Activated CD8-positive, alpha-beta memory T cell treated with anti-CD3 and anti-CD28 coated beads, Interleukin-2, amount 10 ng/mL, durations not matched to agents 7 days and 5 days (primary cell): Measurements from ENCODE around the gene USP49. TPM values are rescaled to one million over a fixed set of nuclear protein-coding genes. Genes with fewer than 3 reads are reported as not detected.
A peak's percentile ranks its signal among the peaks of the same experiment; 100 is the strongest.

Source experiments
- ATAC-seq: fragments of 150-1000 bp; cut with Tn5 transposase; one replicate; pipeline ENCODE4 v1.10.0; 2021; ENCODE audit warnings: moderate library complexity
- CTCF ChIA-PET: fragments of 350-600 bp; sonication (Branson Sonifier 250); formaldehyde crosslinking; loops from one replicate; lab custom pipeline; 2021; ENCODE audit warnings: antibody characterized with exemption; lab: Charles Lee
- DNase-seq: peaks from one replicate; pipeline ENCODE4 v3.0.0-alpha.2; 2020
- H3K27ac Mint-ChIP-seq: one replicate; pipeline ENCODE4 v1.8.0; 2021; ENCODE audit warnings: mild to moderate bottlenecking, mixed read lengths
- H3K27me3 Mint-ChIP-seq: one replicate; pipeline ENCODE4 v1.8.0; 2021; ENCODE audit warnings: mixed read lengths
- H3K36me3 Mint-ChIP-seq: one replicate; pipeline ENCODE4 v1.8.0; 2021; ENCODE audit warnings: mild to moderate bottlenecking, mixed read lengths
- H3K4me1 Mint-ChIP-seq: one replicate; pipeline ENCODE4 v1.8.0; 2021; ENCODE audit warnings: mixed read lengths
- H3K4me3 Mint-ChIP-seq: one replicate; pipeline ENCODE4 v1.8.0; 2021; ENCODE audit warnings: mild to moderate bottlenecking, moderate library complexity, mixed read lengths
- H3K9me3 Mint-ChIP-seq: one replicate; pipeline ENCODE4 v1.8.0; 2022; ENCODE audit warnings: low read depth, mixed read lengths
- total RNA-seq, 2 experiments: library from RNA; stranded (reverse); gene quantifications; one replicate each; pipeline ENCODE4 v1.2.3, GENCODE V29; 2021

Gene USP49
- total RNA-seq, 2 experiments from 2014 or later: 7.7 to 9.1 TPM

DNA sequence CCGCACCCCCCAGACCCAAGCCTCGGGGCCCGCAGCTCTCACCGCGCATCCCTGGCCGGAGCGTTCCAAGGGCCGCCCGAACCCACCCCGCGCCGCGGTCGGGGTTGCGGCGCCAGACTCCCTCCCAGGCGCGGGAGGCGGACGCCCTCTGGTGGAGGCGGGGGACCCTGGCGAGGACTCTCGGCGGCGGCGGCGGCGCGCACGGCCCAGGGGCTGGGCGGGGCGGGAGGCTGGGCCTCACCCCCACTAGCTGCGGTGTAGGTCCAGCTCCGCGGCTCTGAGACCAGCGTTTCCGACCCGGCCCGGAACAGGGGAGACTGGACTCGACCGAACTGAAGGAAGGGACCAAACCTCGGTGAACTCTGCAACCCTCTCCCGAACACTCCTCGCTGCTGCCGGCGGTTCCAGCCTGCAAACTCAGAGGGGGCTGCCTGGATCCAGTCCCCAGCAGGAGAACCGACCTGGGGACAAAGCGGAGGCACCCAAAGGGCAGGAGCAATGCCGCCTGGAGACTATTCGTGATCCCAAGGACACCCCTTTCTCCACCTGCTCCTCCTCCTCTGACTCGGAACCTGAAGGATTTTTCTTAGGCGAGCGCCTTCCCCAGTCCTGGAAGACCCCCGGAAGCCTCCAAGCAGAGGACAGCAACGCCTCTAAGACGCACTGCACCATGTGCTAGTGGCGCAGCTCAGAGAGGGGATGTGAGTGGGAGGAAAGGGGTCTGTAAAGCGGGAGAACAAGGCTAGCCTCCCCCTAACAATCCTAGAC, 108.5 kb downstream of the USP49 start:
- Mint-ChIP-seq H3K36me3 (peaks cover 22% of the 10 kb centered on the region), H3K4me3 (peak overlapping the region; percentile 97), H3K27me3 (peaks cover 12% of the 10 kb centered on the region), H3K27ac (peak overlapping the region; percentile 97), H3K9me3 (no peaks in the 10 kb centered on the region), H3K4me1 (peaks cover 23% of the 10 kb centered on the region)
- CTCF ChIA-PET: interaction anchor here (0.5 to 18.9 kb wide), 42 partner anchors 10 to 777 kb away, joined by 3 to 340 read pairs (median 5); partner anchors contain the start of genes BYSL, CCND3, MED20 and MRPS10
- DNase-seq (peak; percentile 90), ATAC-seq (peak; percentile 77)

DNA sequence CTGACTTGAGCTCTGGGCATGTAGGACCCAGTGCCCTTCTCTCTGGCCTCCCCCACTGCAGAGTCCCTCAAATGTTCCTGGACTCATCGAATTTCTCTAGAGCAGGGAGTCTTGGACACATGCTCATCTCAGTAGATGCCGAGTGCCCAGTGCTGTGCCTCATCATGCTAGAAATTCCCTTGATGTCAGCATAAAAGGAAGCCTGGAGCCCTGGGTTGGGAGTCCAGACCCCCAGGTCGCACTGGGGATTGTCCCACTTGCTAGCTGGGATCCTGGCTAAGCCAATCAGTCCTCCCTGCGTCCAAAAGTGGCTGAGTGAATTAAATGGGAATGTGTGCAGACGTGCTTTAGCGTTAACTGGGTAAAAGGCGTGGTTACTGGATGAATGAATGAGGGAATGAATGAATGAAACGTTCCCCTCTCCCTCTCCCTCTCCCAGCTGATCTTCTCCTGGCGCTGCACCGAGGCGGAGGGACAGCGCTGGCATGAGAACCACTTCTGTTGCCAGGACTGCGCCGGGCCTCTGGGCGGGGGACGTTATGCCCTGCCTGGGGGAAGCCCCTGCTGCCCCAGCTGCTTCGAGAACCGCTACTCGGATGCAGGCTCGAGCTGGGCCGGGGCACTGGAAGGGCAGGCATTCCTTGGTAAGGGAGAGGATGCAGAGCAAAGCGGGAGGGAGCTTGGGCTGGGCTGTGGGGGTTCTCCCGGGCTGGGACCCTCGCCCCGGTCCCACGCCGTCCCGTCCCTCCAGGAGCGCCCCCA, 109.3 kb downstream of the USP49 start:
- Mint-ChIP-seq H3K4me3 (peak overlapping the region; percentile 97), H3K9me3 (no peaks in the 10 kb centered on the region), H3K27ac (peak overlapping the region; percentile 97), H3K36me3 (peaks cover 18% of the 10 kb centered on the region), H3K27me3 (peaks cover 19% of the 10 kb centered on the region), H3K4me1 (peaks cover 30% of the 10 kb centered on the region)
- ATAC-seq (no peak), DNase-seq (no peak)
- CTCF ChIA-PET: interaction anchor here (0.5 to 18.9 kb wide), 26 partner anchors 9 to 762 kb away, joined by 3 to 340 read pairs (median 8); partner anchors contain the start of genes BYSL, CCND3, MED20 and MRPS10

DNA sequence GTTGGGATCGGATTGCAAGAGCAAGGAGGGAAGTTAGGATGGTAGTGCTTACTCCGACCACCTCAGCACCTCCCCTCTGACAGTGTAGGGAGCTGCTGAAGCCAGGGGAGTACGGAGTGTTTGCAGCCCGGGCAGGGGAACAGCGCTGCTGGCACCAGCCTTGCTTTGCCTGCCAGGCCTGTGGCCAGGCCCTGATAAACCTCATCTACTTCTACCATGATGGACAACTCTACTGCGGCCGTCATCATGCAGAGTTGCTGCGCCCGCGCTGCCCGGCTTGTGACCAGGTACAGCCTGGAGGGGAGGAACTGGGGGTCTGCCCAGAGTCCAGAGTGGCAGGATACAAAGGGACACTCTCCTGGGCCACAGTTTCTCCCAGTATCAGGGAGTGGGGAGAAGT, 109.9 kb downstream of the USP49 start:
- no peak overlapping the region for H3K4me3 Mint-ChIP-seq
- H3K36me3 Mint-ChIP-seq: peaks cover 15% of the 10 kb centered on the region
- H3K27me3 Mint-ChIP-seq: peaks cover 19% of the 10 kb centered on the region
- peaks cover 30% of the 10 kb centered on the region for H3K4me1 Mint-ChIP-seq
- ATAC-seq (no peak), DNase-seq (no peak)
- no peaks in the 10 kb centered on the region for H3K9me3 Mint-ChIP-seq
- CTCF ChIA-PET: interaction anchor here (0.8 to 18.9 kb wide), 13 partner anchors 8 to 432 kb away, joined by 3 to 340 read pairs (median 12); partner anchors contain the start of genes BYSL, MED20, MRPS10 and TAF8
- no peak overlapping the region for H3K27ac Mint-ChIP-seq

DNA sequence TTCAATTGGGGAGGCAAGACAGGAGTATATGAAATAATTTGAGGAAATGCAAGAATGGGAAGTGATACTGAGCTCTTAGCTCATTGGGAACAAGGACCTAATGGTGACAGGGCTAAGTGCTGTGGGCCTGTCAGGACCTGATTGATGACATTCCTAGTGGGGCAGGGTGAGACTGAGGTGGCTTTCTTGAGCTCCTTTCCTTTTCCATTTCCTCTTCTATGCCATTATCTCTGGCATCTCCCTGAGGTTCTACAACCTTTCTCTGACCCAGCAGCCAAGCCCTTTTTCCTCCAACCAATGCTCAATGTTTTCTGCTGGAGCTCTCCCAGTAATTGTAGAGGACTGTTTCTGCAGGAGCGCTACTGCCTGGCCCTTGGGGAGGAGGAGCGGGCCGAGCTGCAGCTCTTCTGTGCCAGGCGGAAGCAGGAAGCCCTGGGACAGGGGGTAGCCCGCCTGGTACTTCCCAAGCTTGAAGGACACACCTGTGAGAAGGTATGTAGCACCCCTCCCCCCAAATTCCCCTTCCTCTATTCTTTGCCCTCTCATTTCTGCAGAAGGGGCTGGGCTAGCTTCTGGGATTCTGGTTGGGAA, 110.5 kb downstream of the USP49 start:
- CTCF ChIA-PET: interaction anchor here (1.3 to 18.9 kb wide), 6 partner anchors 51 to 319 kb away, joined by 3 to 340 read pairs (median 20); partner anchors contain the start of genes BYSL, MED20, TAF8 and TFEB
- DNase-seq: no peak
- peaks cover 19% of the 10 kb centered on the region for H3K27me3 Mint-ChIP-seq
- H3K9me3 Mint-ChIP-seq: no peaks in the 10 kb centered on the region
- peaks cover 10% of the 10 kb centered on the region for H3K36me3 Mint-ChIP-seq
- no peak overlapping the region for H3K27ac Mint-ChIP-seq
- peaks cover 27% of the 10 kb centered on the region for H3K4me1 Mint-ChIP-seq
- no peak overlapping the region for H3K4me3 Mint-ChIP-seq
- ATAC-seq: no peak

DNA sequence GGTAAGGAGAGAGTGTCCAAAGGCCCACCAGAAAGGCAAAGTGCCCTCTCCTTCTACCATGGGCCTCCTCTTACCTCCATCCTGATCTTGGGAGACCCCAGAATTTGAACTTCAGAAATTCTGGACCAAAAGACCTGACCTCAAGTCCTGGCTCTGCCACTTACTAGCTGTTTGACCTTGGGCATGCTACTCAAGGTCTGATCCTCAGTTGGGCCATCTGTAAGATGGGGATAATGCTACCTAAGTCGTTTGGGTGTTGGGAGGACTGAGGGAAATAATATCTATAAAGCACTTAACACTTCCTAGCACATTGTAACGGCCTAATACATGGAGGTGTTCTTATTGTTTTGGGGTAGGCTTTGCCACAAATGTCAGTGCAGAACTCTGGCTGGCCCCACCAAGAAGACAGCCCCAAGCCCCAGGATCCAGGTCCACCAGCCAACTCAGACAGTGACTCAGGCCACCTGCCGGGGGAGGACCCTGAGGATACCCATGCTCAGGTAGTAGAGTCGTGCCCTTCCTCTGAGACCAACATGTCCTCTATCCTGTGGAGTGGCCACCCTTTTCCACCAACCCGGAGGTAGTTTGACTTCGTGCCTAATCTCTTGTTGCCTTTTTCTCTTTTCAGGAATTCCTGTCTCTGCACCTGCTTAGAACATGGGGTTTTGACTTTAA, 111.9 kb downstream of the USP49 start:
- Mint-ChIP-seq H3K4me1 (peaks cover 21% of the 10 kb centered on the region), H3K4me3 (no peak overlapping the region), H3K36me3 (peaks cover 2% of the 10 kb centered on the region), H3K27me3 (peaks cover 19% of the 10 kb centered on the region), H3K9me3 (no peaks in the 10 kb centered on the region), H3K27ac (no peak overlapping the region)
- ATAC-seq (no peak), DNase-seq (no peak)
- CTCF ChIA-PET: interaction anchor here (0.8 to 18.9 kb wide), 4 partner anchors 139 to 386 kb away, joined by 3 to 340 read pairs (median 28); partner anchors contain the start of genes BYSL, MED20 and TAF8

DNA sequence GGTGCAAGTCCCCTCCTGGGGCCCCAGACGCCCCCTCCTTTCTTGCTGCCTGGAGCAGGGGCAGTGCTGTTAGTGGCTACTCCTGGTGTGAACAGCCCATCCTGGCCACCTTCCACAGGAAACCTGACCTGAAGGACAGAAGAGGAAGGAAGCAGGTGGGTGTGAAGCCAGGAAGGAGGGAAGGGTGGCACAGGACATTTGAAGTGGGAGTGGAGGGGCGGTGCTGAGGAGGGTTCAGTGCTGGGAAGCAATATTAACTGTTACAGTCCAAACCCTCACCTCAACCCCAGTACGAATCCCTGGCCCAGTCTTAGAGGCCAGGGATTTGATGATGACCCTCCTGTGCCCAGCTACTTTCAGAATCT, 113.8 kb downstream of the USP49 start:
- Mint-ChIP-seq H3K36me3 (peaks cover 1% of the 10 kb centered on the region), H3K4me1 (peaks cover 19% of the 10 kb centered on the region), H3K27ac (no peak overlapping the region), H3K9me3 (no peaks in the 10 kb centered on the region), H3K27me3 (peaks cover 19% of the 10 kb centered on the region), H3K4me3 (peak overlapping the region; percentile 81)
- no peak for ATAC-seq
- no peak for DNase-seq
- CTCF ChIA-PET: interaction anchor here (0.7 to 18.9 kb wide), 7 partner anchors 9 to 458 kb away, joined by 3 to 340 read pairs (median 4); partner anchors contain the start of genes BYSL, MED20 and TAF8

DNA sequence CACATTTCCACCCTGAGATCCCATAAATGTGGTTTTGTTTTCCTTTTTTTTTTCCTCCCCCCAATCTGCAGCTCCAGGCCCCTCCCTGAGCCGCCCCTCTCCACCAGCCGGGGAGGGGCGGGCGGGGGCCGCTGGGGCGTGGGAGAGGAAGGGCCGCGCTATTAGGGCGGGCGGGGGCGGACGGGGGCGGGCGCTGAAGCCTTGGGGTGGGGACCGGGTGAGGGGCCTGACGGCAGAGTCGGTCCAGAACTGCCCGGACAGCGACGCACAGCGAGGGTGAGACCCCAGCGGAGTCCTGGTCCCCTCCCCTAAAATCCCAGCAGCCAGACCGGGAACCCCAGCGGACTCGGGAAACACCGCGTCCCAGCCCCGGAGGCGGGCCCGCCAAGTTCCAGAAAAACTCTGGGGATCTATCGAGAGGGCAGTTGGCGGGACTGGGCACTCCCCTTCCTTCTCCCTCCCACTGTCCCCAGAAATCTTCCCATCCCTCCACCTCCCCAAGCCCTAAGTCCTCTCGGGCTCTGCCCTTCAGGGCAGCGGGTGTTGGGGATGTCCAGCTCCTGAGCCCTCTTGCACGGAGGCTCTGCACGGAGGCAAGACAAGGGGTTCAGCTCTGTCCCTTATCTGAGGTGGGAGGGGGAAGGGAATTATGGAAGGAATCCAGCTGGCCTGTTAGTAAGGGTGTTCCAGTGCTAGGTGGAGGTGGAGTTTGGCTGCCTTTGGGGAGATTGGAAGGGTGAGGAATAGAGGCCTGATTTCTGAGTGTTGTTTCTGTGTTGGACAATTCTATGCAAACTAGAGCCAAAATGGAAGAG, 114.4 kb downstream of the USP49 start, which contains the start of gene PRICKLE4:
TSS of gene PRICKLE4 (plus strand) at position 232 of the 815 bp plus-strand sequence. CDS start 2,692 bp downstream, outside the sequence.
- H3K9me3 Mint-ChIP-seq: no peaks in the 10 kb centered on the region
- DNase-seq (no peak), ATAC-seq (peak; percentile 11)
- CTCF ChIA-PET: interaction anchor here (0.8 to 18.9 kb wide), 5 partner anchors 9 to 434 kb away, joined by 3 to 340 read pairs (median 5); partner anchors contain the start of genes BYSL, MED20 and TAF8
- H3K36me3 Mint-ChIP-seq: peaks cover 1% of the 10 kb centered on the region
- H3K4me1 Mint-ChIP-seq: peaks cover 16% of the 10 kb centered on the region
- H3K4me3 Mint-ChIP-seq: peak within 1 kb of the TSS; percentile 81
- H3K27ac Mint-ChIP-seq: peak within 1 kb of the TSS; percentile 33
- peaks cover 19% of the 10 kb centered on the region for H3K27me3 Mint-ChIP-seq

DNA sequence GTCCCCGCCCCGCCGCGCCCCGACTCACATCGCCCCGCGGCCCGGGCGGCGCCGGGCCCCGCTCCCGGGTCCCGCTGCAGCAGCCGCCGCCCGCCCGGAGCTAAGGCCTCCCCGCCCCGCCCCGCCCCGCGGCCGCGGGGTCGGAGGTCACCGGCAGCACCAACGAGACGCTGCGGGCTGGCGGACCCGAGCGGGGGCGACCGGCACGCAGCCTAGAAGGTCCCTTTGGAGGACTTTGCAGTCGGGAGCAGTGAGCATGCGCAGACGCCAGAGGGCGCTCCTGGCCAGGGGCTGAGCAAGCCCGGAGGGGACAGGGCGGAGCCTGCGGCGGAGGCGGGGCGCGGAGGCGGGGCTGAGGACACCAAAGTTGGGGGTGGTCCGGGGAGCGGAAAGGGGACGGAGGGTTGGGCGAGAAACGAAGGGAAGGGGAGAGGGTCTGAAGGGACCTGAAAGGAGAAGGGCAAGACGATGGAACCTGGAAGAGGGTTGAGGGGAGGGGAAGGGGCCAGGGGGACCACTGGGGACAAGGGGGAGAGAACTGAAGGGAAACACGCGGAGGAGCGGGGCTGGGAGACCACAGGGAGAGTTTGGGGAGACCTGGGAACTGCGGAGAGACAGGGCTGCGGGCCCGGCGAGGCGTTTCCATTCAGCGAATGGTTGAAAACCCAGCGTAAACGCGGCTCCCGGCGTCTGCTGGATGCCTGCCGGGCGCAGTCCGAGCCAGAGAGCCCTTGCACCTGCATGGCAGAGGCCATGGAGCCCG, 115.2 kb downstream of the USP49 start, which contains the start of gene FRS3:
TSS of gene FRS3 (minus strand) at position 113 of the 763 bp plus-strand sequence. CDS start 2,913 bp downstream, outside the sequence.
- Mint-ChIP-seq H3K9me3 (no peaks in the 10 kb centered on the region), H3K27me3 (peaks cover 19% of the 10 kb centered on the region), H3K4me3 (peak within 1 kb of the TSS; percentile 82), H3K27ac (peak within 1 kb of the TSS; percentile 48), H3K36me3 (peaks cover 1% of the 10 kb centered on the region), H3K4me1 (peaks cover 15% of the 10 kb centered on the region)
- CTCF ChIA-PET: interaction anchor here (0.7 to 18.9 kb wide), 2 partner anchors 266 to 323 kb away, joined by 3 to 340 read pairs; partner anchors contain the start of gene TAF8
- ATAC-seq (peak; percentile 96), DNase-seq (peak; percentile 99)

DNA sequence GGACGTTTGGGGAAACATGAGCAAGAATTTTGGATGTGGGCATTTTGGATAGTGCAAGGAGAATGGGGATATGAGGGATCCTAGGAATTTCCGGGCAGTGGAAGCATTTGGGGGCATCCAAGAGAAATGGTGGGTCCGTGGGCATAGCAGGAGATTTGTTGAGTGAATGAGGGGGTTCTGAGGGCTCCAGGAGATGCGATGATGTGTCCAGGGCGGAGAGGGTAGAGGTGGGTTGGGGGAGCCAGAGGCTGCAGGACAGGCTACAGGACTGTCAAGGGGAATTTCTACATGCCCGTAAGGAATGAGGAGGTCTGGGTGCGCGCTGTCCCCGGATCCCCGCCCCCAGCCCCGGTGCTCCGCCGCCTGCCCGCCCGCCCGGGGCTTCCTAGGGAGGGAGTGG, 115.8 kb downstream of the USP49 start:
- H3K4me3 Mint-ChIP-seq: peak overlapping the region; percentile 82
- peak overlapping the region; percentile 48 for H3K27ac Mint-ChIP-seq
- no peak for ATAC-seq
- no peaks in the 10 kb centered on the region for H3K9me3 Mint-ChIP-seq
- CTCF ChIA-PET: interaction anchor here (0.7 to 18.9 kb wide), 2 partner anchors 267 to 324 kb away, joined by 3 to 340 read pairs; partner anchors contain the start of gene TAF8
- no peak for DNase-seq
- H3K4me1 Mint-ChIP-seq: peaks cover 15% of the 10 kb centered on the region
- peaks cover 1% of the 10 kb centered on the region for H3K36me3 Mint-ChIP-seq
- H3K27me3 Mint-ChIP-seq: peaks cover 16% of the 10 kb centered on the region

DNA sequence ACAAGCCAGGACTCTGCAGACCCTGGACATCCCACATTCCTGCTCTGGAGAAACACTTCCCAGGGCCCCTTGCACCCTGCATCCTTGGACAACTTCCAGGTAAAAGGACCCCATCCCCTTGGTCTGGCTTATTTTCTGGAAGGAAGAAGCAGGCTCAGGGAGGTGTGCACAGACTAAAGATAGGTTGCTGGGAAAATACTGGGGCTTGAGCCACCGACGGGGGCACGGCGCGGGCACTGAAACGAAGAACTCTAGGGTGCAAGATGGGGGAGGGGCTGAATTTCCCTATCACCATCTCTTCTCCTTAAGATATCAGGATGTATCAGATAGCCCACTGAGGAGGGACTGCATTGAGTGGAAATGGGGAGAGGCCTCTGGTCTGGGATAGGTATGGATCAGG, 116.3 kb downstream of the USP49 start:
- H3K36me3 Mint-ChIP-seq: peaks cover 1% of the 10 kb centered on the region
- no peaks in the 10 kb centered on the region for H3K9me3 Mint-ChIP-seq
- CTCF ChIA-PET: interaction anchor here (0.7 to 1.4 kb wide), 5 partner anchors 265 to 769 kb away, joined by 3 to 5 read pairs (median 3); no protein-coding TSS in a partner anchor
- peaks cover 14% of the 10 kb centered on the region for H3K27me3 Mint-ChIP-seq
- H3K27ac Mint-ChIP-seq: peak overlapping the region; percentile 48
- H3K4me1 Mint-ChIP-seq: peaks cover 15% of the 10 kb centered on the region
- ATAC-seq (no peak), DNase-seq (no peak)
- H3K4me3 Mint-ChIP-seq: peak overlapping the region; percentile 82
